ENCODE results near the gene MRPL30.
"Not testable (repeated sequence)": the region's sequence is repeated elsewhere in the genome, so short reads cannot be mapped to it uniquely, and the experiment has no call there.

Gene MRPL30

GRCh38 chr2:99180755-99181623 is at the start of gene MRPL30, which contains the start of gene MITD1:
MRPL30 (plus strand) TSS chr2:99181184; CDS start chr2:99186204, 5,020 bp downstream.
MITD1 (minus strand) TSS chr2:99181058; CDS start chr2:99180981, 77 bp downstream.
- peak; percentile 94 for DNase-seq (ENCODE audit: low spot score)

GRCh38 chr2:99135044-99135556 is 45.9 kb upstream of the MRPL30 start:
- not testable (repeated sequence) for DNase-seq (ENCODE audit: low spot score)

GRCh38 chr2:99139003-99139402 is 42.0 kb upstream of the MRPL30 start:
- DNase-seq (ENCODE audit: low spot score) = no peak

GRCh38 chr2:99140056-99140859 is 40.7 kb upstream of the MRPL30 start:
- DNase-seq (ENCODE audit: low spot score) = no peak

- no peak for DNase-seq (ENCODE audit: low spot score)
These were observed 40.2 kb upstream of the MRPL30 start for GRCh38 chr2:99140860-99141109.

- DNase-seq (ENCODE audit: low spot score) = peak; percentile 96
These were observed 39.6 kb upstream of the MRPL30 start, which contains the start of gene C2orf15 for GRCh38 chr2:99141110-99142108. C2orf15 (plus strand) TSS chr2:99141707; CDS start chr2:99150559, 8,852 bp downstream.

GRCh38 chr2:99150706-99151105 is 30.3 kb upstream of the MRPL30 start:
- no peak for DNase-seq (ENCODE audit: low spot score)

- no peak for DNase-seq (ENCODE audit: low spot score)
These were observed 28.6 kb upstream of the MRPL30 start for GRCh38 chr2:99152199-99152895.

GRCh38 chr2:99153921-99154604 is 26.9 kb upstream of the MRPL30 start:
- DNase-seq (ENCODE audit: low spot score) = no peak

- DNase-seq (ENCODE audit: low spot score) = peak; percentile 90
These were observed 26.1 kb upstream of the MRPL30 start, which contains the start of the genes LIPT1 and TSGA10 for GRCh38 chr2:99154643-99155536. LIPT1 (plus strand) TSS chr2:99154967; CDS start chr2:99161958, 6,991 bp downstream. TSGA10 (minus strand) TSS chr2:99154942; CDS start chr2:99109439, 45,503 bp downstream.

- DNase-seq (ENCODE audit: low spot score) = no peak
These were observed 24.1 kb upstream of the MRPL30 start for GRCh38 chr2:99156891-99157290.

- DNase-seq (ENCODE audit: low spot score) = no peak
These were observed 22.4 kb upstream of the MRPL30 start for GRCh38 chr2:99158599-99158998.

- DNase-seq (ENCODE audit: low spot score) = no peak
These were observed 21.4 kb upstream of the MRPL30 start for GRCh38 chr2:99159594-99159993.

GRCh38 chr2:99166218-99166617 is 14.8 kb upstream of the MRPL30 start:
- DNase-seq (ENCODE audit: low spot score) = no peak

- DNase-seq (ENCODE audit: low spot score) = no peak
These were observed 11.4 kb upstream of the MRPL30 start for GRCh38 chr2:99169534-99169933.

GRCh38 chr2:99171377-99172140 is 9.4 kb upstream of the MRPL30 start:
- DNase-seq (ENCODE audit: low spot score) = no peak

GRCh38 chr2:99181624-99182000 is 628 bp downstream of the MRPL30 start:
- DNase-seq (ENCODE audit: low spot score) = no peak

GRCh38 chr2:99183025-99183424 is 2.0 kb downstream of the MRPL30 start:
- no peak for DNase-seq (ENCODE audit: low spot score)

Measured in ecto neural progenitor cell (in vitro differentiated cells).